Measurements from ENCODE around the gene ENOX2. TPM values are rescaled to one million over a fixed set of nuclear protein-coding genes. Genes with fewer than 3 reads are reported as not detected.

The ENOX2 gene
- total RNA-seq, 1 experiment from 2014 or later, result 6.0 TPM

- H3K9me2 ChIP-seq (replicated peaks; ENCODE audit: insufficient read depth, low read length), result no peaks in the 10 kb centered on the region
- no peak overlapping the region for H3K27ac ChIP-seq (ENCODE audit: low read length)
- no peak overlapping the region for H3K4me3 ChIP-seq (ENCODE audit: low read length)
- H3K36me3 ChIP-seq (ENCODE audit: insufficient read depth, low read length), result no peaks in the 10 kb centered on the region
- no peaks in the 10 kb centered on the region for H3K4me1 ChIP-seq (ENCODE audit: low read length)
- no peak overlapping the region for H3K9ac ChIP-seq (ENCODE audit: low read length)
- no peaks in the 10 kb centered on the region for H4K20me1 ChIP-seq (ENCODE audit: insufficient read depth, low read depth, low read length)
- DNase-seq, result no peak
- H3K79me2 ChIP-seq (ENCODE audit: low read length), result no peaks in the 10 kb centered on the region
- no peaks in the 10 kb centered on the region for H3K9me3 ChIP-seq (ENCODE audit: low read length)
- no peak overlapping the region for H2AFZ ChIP-seq (ENCODE audit: low read length)
- no peaks in the 10 kb centered on the region for H3K27me3 ChIP-seq (ENCODE audit: low read length)
- H3K4me2 ChIP-seq (ENCODE audit: low read depth, low read length, poor library complexity, severe bottlenecking), result no peak overlapping the region
Observed at GRCh38 chrX:130754353-130754752, 148.7 kb downstream of the ENOX2 start.

DNA sequence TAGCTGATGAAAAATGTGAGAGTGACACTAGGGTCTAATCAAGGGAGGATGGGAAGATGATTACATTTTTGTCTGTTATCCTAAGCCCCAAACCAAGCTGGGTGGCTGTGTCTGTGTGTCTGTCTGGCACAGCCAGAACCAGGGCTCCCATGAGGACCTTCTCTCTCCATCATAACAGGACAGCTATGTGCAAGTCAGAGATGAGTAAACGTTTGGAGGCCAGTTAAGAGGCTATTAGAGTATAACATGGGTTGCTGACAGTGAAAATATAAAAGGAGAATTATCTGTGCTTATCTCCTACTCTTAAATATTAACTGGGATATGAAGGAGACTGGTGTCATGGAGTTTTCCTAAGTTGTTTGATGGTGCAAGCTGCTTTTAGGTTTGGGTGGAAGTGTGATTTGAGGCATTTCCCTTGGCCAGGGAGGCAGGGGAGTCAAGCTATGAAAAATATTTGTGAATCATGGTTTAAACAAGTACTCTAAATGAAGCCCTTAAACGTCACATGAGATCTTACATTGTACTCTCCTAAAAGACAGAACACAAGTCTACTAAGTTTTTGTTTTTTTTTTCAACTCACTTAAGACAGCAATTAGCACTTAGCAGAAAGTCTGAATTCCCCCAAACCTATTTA, 156.2 kb downstream of the ENOX2 start:
- no peaks in the 10 kb centered on the region for H3K27me3 ChIP-seq (ENCODE audit: low read length)
- no peak overlapping the region for H3K27ac ChIP-seq (ENCODE audit: low read length)
- H3K9me2 ChIP-seq (replicated peaks; ENCODE audit: insufficient read depth, low read length), result no peaks in the 10 kb centered on the region
- no peaks in the 10 kb centered on the region for H4K20me1 ChIP-seq (ENCODE audit: insufficient read depth, low read depth, low read length)
- H3K4me1 ChIP-seq (ENCODE audit: low read length), result no peaks in the 10 kb centered on the region
- no peaks in the 10 kb centered on the region for H3K79me2 ChIP-seq (ENCODE audit: low read length)
- H2AFZ ChIP-seq (ENCODE audit: low read length), result no peak overlapping the region
- no peak for DNase-seq
- no peak overlapping the region for H3K9ac ChIP-seq (ENCODE audit: low read length)
- H3K9me3 ChIP-seq (ENCODE audit: low read length), result no peaks in the 10 kb centered on the region
- no peak overlapping the region for H3K4me3 ChIP-seq (ENCODE audit: low read length)
- no peak overlapping the region for H3K4me2 ChIP-seq (ENCODE audit: low read depth, low read length, poor library complexity, severe bottlenecking)
- H3K36me3 ChIP-seq (ENCODE audit: insufficient read depth, low read length), result no peaks in the 10 kb centered on the region

DNA sequence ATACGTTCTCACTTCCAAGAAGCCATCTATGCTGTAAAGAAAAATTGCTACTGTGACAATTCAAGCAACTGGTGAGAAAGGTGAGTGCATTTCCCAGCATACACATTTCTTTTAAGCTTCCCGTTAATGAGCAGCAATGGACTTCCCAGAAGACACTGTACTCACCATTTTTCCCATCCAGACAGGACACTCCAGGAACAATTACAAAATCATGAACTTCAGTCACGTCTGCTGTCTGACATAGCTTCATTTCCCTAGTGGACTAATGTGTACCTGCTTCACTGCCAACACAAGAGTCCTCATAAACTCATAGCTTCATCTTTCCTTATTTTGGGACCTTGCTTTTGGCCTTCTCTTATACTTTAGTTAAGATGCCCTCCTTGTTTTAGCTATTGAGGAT, 156.9 kb downstream of the ENOX2 start:
- no peak for DNase-seq
- Histone ChIP-seq H3K27ac (ENCODE audit: low read length) (no peak overlapping the region), H3K27me3 (ENCODE audit: low read length) (no peaks in the 10 kb centered on the region), H3K4me2 (ENCODE audit: low read depth, low read length, poor library complexity, severe bottlenecking) (no peak overlapping the region), H3K4me1 (ENCODE audit: low read length) (no peaks in the 10 kb centered on the region), H4K20me1 (ENCODE audit: insufficient read depth, low read depth, low read length) (no peaks in the 10 kb centered on the region), H3K9me2 (replicated peaks; ENCODE audit: insufficient read depth, low read length) (no peaks in the 10 kb centered on the region), H3K9me3 (ENCODE audit: low read length) (no peaks in the 10 kb centered on the region), H3K9ac (ENCODE audit: low read length) (no peak overlapping the region), H3K36me3 (ENCODE audit: insufficient read depth, low read length) (no peaks in the 10 kb centered on the region), H3K4me3 (ENCODE audit: low read length) (no peak overlapping the region), H3K79me2 (ENCODE audit: low read length) (no peaks in the 10 kb centered on the region), H2AFZ (ENCODE audit: low read length) (no peak overlapping the region)

DNA sequence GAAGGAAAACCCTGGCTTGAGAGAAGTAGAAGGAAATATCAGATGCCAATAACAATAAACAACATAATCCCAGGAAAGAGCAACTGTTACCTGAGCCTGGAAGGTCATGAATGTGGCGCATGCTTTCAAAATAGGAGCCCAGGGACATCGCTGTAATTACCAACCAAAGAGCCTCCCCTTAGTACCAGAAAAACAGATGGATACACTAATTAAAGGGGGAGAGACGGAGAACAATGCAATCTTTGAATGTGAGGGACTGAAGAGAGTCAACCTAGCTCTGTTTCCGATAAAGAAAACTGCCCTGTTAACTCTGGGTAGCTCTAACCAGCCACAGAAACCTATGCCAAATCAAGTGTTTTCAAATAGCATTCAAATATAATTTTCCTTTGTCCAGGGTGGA, 161.4 kb downstream of the ENOX2 start:
- H3K9me3 ChIP-seq (ENCODE audit: low read length), result no peaks in the 10 kb centered on the region
- no peaks in the 10 kb centered on the region for H3K27me3 ChIP-seq (ENCODE audit: low read length)
- no peaks in the 10 kb centered on the region for H3K36me3 ChIP-seq (ENCODE audit: insufficient read depth, low read length)
- H3K4me1 ChIP-seq (ENCODE audit: low read length), result no peaks in the 10 kb centered on the region
- no peak overlapping the region for H3K9ac ChIP-seq (ENCODE audit: low read length)
- no peaks in the 10 kb centered on the region for H3K79me2 ChIP-seq (ENCODE audit: low read length)
- DNase-seq, result no peak
- no peaks in the 10 kb centered on the region for H3K9me2 ChIP-seq (replicated peaks; ENCODE audit: insufficient read depth, low read length)
- H3K4me3 ChIP-seq (ENCODE audit: low read length), result no peak overlapping the region
- H3K4me2 ChIP-seq (ENCODE audit: low read depth, low read length, poor library complexity, severe bottlenecking), result no peak overlapping the region
- H2AFZ ChIP-seq (ENCODE audit: low read length), result no peak overlapping the region
- H4K20me1 ChIP-seq (ENCODE audit: insufficient read depth, low read depth, low read length), result no peaks in the 10 kb centered on the region
- no peak overlapping the region for H3K27ac ChIP-seq (ENCODE audit: low read length)

DNA sequence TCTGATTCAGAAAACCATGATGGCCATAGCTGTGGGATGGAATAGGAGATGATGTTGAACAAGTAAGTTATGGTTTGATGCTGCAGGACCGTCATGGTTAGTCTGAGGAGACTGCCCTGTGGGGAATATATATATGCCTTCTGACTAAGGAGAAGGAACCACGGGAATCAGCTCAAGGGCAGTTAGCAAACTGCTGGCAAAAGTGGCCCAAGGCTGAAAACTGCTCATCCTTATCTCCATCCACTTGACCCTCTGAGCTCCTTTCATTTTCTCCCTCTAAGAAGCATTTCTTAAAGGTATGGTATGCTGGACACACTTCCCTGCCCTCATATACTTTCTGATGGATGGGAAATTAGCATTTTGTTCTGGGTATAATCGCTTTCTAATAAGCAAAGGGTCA, 161.9 kb downstream of the ENOX2 start:
- Histone ChIP-seq H3K9me2 (replicated peaks; ENCODE audit: insufficient read depth, low read length) (no peaks in the 10 kb centered on the region), H2AFZ (ENCODE audit: low read length) (no peak overlapping the region), H3K27me3 (ENCODE audit: low read length) (no peaks in the 10 kb centered on the region), H3K9ac (ENCODE audit: low read length) (no peak overlapping the region), H3K36me3 (ENCODE audit: insufficient read depth, low read length) (no peaks in the 10 kb centered on the region), H3K4me3 (ENCODE audit: low read length) (no peak overlapping the region), H3K79me2 (ENCODE audit: low read length) (no peaks in the 10 kb centered on the region), H3K4me2 (ENCODE audit: low read depth, low read length, poor library complexity, severe bottlenecking) (no peak overlapping the region), H3K4me1 (ENCODE audit: low read length) (no peaks in the 10 kb centered on the region), H4K20me1 (ENCODE audit: insufficient read depth, low read depth, low read length) (no peaks in the 10 kb centered on the region), H3K27ac (ENCODE audit: low read length) (no peak overlapping the region), H3K9me3 (ENCODE audit: low read length) (no peaks in the 10 kb centered on the region)
- DNase-seq, result no peak

DNA sequence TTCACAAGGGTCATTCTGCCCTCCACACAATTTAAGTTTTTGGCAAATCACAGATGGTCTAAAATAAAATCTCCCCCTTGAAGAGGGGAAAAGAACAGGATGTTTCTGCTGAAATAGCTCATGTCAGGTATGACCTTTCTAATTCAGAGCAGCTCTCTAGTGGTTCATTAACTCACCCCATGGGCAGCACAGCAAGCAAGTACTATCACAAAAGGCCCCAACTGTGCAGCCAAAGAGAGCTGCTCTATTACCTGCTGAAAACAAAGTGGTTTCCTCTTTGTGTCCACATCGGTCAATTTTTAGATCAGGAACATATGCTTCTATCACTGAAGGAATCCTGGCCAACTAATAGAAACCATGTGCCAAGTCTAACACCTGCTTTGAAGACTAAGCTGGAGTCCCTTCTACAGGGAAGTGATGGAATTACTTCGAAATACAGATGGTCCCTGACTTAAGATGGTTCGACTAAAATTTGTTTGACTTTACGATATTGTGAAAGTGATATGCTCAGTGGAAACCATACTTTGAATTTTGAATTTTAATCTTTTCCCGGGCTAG, 164.3 kb downstream of the ENOX2 start:
- Histone ChIP-seq H4K20me1 (ENCODE audit: insufficient read depth, low read depth, low read length) (no peaks in the 10 kb centered on the region), H3K4me1 (ENCODE audit: low read length) (no peaks in the 10 kb centered on the region), H3K27me3 (ENCODE audit: low read length) (no peaks in the 10 kb centered on the region), H3K36me3 (ENCODE audit: insufficient read depth, low read length) (no peaks in the 10 kb centered on the region), H3K4me2 (ENCODE audit: low read depth, low read length, poor library complexity, severe bottlenecking) (no peak overlapping the region), H3K9me2 (replicated peaks; ENCODE audit: insufficient read depth, low read length) (no peaks in the 10 kb centered on the region), H3K27ac (ENCODE audit: low read length) (no peak overlapping the region), H3K79me2 (ENCODE audit: low read length) (no peaks in the 10 kb centered on the region), H3K9ac (ENCODE audit: low read length) (no peak overlapping the region), H3K4me3 (ENCODE audit: low read length) (no peak overlapping the region), H2AFZ (ENCODE audit: low read length) (no peak overlapping the region), H3K9me3 (ENCODE audit: low read length) (no peaks in the 10 kb centered on the region)
- no peak for DNase-seq

DNA sequence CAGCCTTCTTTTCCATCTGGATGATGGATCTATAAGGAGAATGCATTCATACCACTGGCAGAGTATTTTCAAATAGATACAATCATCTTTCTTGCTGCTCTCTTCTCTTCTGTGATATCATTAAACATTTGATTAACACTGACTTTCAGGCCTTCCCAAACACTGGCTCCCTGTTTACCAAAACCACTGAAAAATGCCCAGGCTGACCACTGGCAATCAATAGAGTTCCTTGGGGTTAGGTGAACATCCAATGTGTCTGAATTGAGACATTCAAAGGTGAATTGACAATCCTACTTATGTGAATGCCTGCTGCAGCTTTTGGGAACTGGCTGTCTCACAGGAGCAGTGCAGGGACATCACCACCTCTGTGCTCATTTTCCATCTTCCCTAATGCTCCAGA, 168.3 kb downstream of the ENOX2 start:
- no peak overlapping the region for H3K27ac ChIP-seq (ENCODE audit: low read length)
- no peak overlapping the region for H3K9ac ChIP-seq (ENCODE audit: low read length)
- no peaks in the 10 kb centered on the region for H3K4me1 ChIP-seq (ENCODE audit: low read length)
- no peaks in the 10 kb centered on the region for H3K9me2 ChIP-seq (replicated peaks; ENCODE audit: insufficient read depth, low read length)
- H4K20me1 ChIP-seq (ENCODE audit: insufficient read depth, low read depth, low read length), result no peaks in the 10 kb centered on the region
- no peak for DNase-seq
- H2AFZ ChIP-seq (ENCODE audit: low read length), result no peak overlapping the region
- H3K4me2 ChIP-seq (ENCODE audit: low read depth, low read length, poor library complexity, severe bottlenecking), result no peak overlapping the region
- no peaks in the 10 kb centered on the region for H3K36me3 ChIP-seq (ENCODE audit: insufficient read depth, low read length)
- no peaks in the 10 kb centered on the region for H3K27me3 ChIP-seq (ENCODE audit: low read length)
- H3K9me3 ChIP-seq (ENCODE audit: low read length), result peaks cover 5% of the 10 kb centered on the region
- H3K79me2 ChIP-seq (ENCODE audit: low read length), result no peaks in the 10 kb centered on the region
- H3K4me3 ChIP-seq (ENCODE audit: low read length), result no peak overlapping the region

- Histone ChIP-seq H2AFZ (ENCODE audit: low read length) (no peak overlapping the region), H3K9me3 (ENCODE audit: low read length) (peaks cover 22% of the 10 kb centered on the region), H4K20me1 (ENCODE audit: insufficient read depth, low read depth, low read length) (no peaks in the 10 kb centered on the region), H3K27ac (ENCODE audit: low read length) (no peak overlapping the region), H3K4me1 (ENCODE audit: low read length) (no peaks in the 10 kb centered on the region), H3K36me3 (ENCODE audit: insufficient read depth, low read length) (peaks cover 4% of the 10 kb centered on the region; the same call in 1 of the 2 replicates), H3K79me2 (ENCODE audit: low read length) (no peaks in the 10 kb centered on the region), H3K9ac (ENCODE audit: low read length) (no peak overlapping the region), H3K9me2 (replicated peaks; ENCODE audit: insufficient read depth, low read length) (no peaks in the 10 kb centered on the region), H3K4me3 (ENCODE audit: low read length) (no peak overlapping the region), H3K27me3 (ENCODE audit: low read length) (no peaks in the 10 kb centered on the region), H3K4me2 (ENCODE audit: low read depth, low read length, poor library complexity, severe bottlenecking) (no peak overlapping the region)
- DNase-seq, result no peak
Observed at GRCh38 chrX:130728208-130728607, 174.8 kb downstream of the ENOX2 start.

All from Karpas-422 (cell line).